NCI-H524 treated with DMSO at 0.1 percent for 48 hours (cell line): ENCODE measurements around the gene MRPL18.
"Not testable (repeated sequence)": the region's sequence is repeated elsewhere in the genome, so short reads cannot be mapped to it uniquely, and the experiment has no call there.

Source experiments
- DNase-seq: peaks from one replicate; lab custom pipeline; 2025; lab: John Stamatoyannopoulos, UW

MRPL18 gene

GRCh38 chr6:159777240-159777904 is 12.9 kb upstream of the MRPL18 start:
- DNase-seq, result no peak

- no peak for DNase-seq
Observed at GRCh38 chr6:159778131-159778530, 12.1 kb upstream of the MRPL18 start.

DNA sequence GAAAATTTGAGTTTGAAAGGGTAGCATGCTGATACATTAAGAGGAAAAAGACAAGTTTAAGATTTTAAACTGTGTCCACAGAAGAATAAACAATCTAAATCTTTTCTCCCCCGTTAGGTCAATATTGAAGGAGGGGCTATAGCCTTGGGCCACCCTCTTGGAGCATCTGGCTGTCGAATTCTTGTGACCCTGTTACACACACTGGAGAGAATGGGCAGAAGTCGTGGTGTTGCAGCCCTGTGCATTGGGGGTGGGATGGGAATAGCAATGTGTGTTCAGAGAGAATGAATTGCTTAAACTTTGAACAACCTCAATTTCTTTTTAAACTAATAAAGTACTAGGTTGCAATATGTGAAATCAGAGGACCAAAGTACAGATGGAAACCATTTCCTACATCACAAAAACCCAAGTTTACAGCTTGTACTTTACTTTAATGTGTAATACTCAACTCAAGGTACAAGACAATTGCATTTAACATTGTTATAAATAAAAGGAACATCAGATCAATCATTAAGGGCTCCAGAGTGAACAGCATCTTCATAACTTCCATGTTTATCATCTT is 11.6 kb upstream of the MRPL18 start:
- no peak for DNase-seq

DNA sequence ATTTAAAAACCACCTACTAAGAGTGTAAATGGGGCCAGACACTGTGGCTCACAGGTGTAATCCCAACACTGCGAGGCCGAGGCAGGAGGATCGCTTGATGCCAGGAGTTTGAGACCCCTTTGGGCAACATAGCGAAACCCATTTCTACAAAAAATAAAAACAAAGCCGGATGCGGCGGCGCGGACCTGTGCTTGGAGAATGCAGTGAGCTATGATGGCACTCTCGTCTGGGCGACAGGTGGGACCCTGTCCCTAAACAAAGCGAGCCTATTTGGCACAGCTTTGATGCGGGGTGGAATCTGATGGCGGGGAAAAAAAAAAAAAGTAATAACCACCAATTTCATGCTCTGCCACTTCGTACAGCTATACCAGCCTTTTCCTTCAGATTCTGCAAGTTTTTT is 2.0 kb upstream of the MRPL18 start:
- no peak for DNase-seq

DNA sequence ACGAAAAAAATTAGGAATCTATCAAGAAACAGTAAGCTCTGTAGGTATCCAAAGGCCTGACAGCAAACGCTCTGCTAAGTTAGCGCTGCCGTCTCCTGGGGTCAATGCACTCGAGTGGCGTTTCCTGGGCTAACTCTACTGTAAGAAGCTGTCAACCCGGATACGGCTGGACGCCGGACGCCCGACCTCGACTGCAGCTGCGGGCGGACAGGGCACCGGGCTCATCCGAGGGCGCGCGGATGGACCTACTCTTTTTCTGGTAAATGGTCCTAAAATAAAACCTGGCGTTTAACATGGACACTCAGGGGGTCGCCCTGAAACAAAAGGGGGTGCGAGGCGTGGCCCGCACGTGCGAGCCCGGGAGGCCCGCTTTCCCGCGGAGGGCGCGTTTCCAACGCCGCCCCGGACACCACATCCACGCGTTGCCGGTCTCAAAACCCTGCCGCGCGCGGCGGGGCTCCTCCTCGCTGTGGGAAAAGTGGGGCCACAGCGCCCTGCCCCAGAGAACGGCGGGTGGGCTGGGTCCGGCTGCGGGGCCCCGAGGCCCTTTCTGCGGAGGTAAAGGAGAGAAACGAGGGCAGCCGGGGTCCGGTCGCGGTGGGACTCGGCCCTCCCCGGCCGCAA is 1.4 kb upstream of the MRPL18 start:
- DNase-seq, result no peak

GRCh38 chr6:159789377-159790148 is 704 bp upstream of the MRPL18 start, which contains the start of gene TCP1:
Gene TCP1, minus strand, starts transcription at chr6:159789602. Its CDS starts 134 bp downstream, at chr6:159789468.
- peak; percentile 99 for DNase-seq

- DNase-seq, result no peak
Observed at GRCh38 chr6:159790956-159791598, 810 bp downstream of the MRPL18 start.

GRCh38 chr6:159794976-159795375 is 4.7 kb downstream of the MRPL18 start:
- DNase-seq, result peak; percentile 77

DNA sequence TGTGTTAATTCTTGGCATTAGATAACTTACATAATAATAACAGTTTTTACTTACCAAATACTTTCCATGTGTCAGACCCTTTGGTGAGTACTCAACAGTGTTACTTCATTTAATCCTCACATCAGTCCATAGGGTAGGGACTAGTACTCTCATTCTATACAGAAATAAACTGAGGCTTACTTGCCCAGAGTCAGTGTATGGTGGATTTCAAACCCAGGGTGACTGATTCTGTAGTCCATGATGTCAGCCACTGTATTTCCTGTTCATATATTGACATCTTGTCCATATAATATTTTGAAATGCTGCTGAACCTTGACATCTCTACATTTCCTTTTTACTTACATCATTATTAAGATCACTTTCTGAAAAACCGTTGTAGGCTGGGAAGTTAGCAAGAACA is 7.3 kb downstream of the MRPL18 start:
- no peak for DNase-seq

GRCh38 chr6:159800141-159800865 is 10.0 kb downstream of the MRPL18 start, which contains the start of gene PNLDC1:
Gene PNLDC1, plus strand, starts transcription at chr6:159800276. Its CDS starts 32 bp downstream, at chr6:159800308.
- DNase-seq, result no peak

DNA sequence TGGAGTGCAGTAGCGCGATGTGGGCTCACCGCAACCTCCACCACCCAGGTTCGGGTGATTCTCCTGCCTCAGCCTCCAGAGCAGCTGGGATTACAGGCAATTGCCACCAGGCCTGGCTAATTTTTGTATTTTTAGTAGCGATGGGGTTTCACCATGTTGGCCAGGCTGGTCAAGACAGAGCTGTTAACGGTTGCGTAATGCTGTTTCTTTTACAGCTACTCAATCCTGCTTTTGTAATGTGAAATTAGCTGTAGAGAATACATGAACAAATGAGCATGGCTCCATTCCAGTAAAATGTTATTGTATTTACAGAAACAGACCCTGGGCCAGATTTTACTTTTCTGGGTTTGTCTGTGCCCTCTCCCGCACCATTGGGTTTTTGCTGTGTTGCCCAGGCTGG is 11.7 kb downstream of the MRPL18 start:
- DNase-seq, result no peak

DNA sequence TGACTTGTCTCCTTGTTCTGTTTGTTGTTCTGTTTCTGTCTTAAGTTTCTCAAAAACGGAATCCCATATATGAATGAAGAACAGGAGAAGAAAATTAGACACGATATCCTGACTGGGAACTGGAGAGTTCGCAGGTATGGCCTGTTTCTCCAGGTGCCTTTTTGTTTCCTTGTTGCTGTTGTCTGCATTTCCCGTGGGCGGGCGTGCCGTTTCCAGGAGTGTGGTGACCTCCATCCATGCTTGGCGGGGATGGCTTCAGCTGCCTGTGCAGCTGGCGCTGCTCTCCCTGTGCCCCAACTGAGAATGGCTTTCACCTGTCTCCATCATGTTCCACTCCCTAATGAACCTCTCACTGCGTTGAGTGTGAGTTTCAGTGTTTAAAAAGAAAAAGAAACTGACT is 14.2 kb downstream of the MRPL18 start:
- DNase-seq, result no peak

- no peak for DNase-seq
Observed at GRCh38 chr6:159805440-159806020, 15.3 kb downstream of the MRPL18 start.

- DNase-seq, result no peak
Observed at GRCh38 chr6:159806021-159806458, 15.8 kb downstream of the MRPL18 start.

GRCh38 chr6:159807150-159807858 is 17.0 kb downstream of the MRPL18 start:
- no peak for DNase-seq

- DNase-seq, result no peak
Observed at GRCh38 chr6:159808647-159809046, 18.4 kb downstream of the MRPL18 start.

- DNase-seq, result no peak
Observed at GRCh38 chr6:159809149-159809548, 18.9 kb downstream of the MRPL18 start.

DNA sequence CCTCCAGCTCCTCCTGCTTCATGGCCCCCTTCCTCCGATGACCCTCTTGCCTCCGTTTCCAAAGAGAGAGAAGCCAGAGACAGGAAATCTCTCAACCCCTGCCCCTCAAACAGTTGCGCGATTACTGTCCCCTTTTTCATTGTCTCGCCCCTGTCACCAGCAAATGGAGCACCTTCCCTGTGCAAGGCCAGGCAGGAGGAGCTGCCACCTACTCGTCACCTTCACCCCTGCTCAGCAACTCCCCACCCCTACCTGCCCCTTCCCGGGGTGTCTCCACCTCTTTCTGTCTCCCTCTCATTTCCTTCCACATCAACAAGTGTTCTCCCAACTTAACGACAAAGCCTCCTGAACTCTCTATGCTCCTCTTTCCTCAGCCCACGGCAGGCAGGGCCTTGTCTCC is 23.5 kb downstream of the MRPL18 start:
- DNase-seq, result no peak

DNA sequence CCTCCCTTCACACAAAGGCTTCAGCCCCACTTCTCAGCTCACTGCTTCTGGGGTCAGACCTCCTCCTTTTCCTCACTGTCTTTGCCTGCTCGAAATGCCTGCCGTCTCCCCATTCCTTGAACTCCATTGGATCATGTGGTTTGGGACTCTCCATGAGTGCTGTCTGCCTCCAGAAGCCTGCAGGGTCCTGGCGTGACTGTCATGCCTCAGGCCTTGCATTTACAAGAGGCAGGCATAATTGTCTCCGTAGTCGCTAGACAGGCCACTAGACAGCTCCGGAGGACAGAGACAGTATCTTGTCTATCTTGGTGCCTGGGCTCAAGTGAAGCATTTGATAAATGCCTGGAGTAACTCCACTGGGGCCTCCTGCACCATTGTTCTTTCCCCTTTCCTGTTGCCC is 25.1 kb downstream of the MRPL18 start:
- no peak for DNase-seq

DNA sequence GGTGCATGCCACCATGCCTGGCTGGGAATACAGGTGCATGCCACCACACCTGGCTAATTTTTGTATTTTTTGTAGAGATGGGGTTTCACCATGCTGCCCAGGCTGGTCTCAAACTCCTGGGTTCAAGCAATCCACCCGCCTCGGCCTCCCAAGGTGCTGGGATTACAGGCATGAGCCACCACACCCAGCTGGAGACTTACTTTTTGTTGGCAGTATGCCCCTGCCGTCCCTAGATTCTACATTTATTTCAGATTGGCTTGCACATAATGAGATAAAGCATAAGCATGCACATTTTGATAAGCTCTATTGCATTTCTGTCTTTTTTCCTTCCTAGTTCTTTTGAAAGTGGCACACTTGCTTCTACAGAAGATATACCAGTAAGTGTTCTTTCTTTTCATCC is 26.5 kb downstream of the MRPL18 start:
- not testable (repeated sequence) for DNase-seq
